B cell (primary cell): Measurements from ENCODE around the gene RBM20. TPM values are rescaled to one million over a fixed set of nuclear protein-coding genes. Genes with fewer than 3 reads are reported as not detected.

Source experiments
- ATAC-seq: fragments of 200-7000 bp; cut with Tn5 transposase; one replicate; pipeline ENCODE4 v1.10.0; 2021; ENCODE audit warnings: low read depth, mild to moderate bottlenecking, moderate number of reproducible peaks, moderate library complexity
- CTCF ChIA-PET: fragments of 350-600 bp; sonication (Branson Sonifier 250); formaldehyde crosslinking; loops from one replicate; lab custom pipeline; 2021; ENCODE audit warnings: antibody characterized with exemption, inconsistent platforms; lab: Charles Lee
- POLR2A ChIA-PET: fragments of 350-600 bp; sonication (Branson Sonifier 250); formaldehyde crosslinking; loops from one replicate; lab custom pipeline; 2021; ENCODE audit warnings: antibody characterized with exemption; lab: Charles Lee
- DNase-seq: peaks from one replicate; pipeline ENCODE4 v3.0.0; 2013
- H2AFZ ChIP-seq: 2 replicates; pipeline ENCODE4 v1.6.1; 2012; ENCODE audit warnings: mild to moderate bottlenecking, low read depth, low read length; ENCODE audit not compliant: insufficient read depth, poor library complexity, severe bottlenecking
- H3K27ac ChIP-seq, 2 donors: 1 replicate in 1 of 2; 2 replicates in 1 of 2; pipeline ENCODE4 v1.5.1; 2012 to 2013; ENCODE audit warnings: low read length in 2 of 2, mild to moderate bottlenecking in 2 of 2, moderate library complexity in 1 of 2
- H3K27me3 ChIP-seq, 4 experiments: fragments of 200-600 bp in 1 of 4; sonication (generic) in 1 of 4; replicated peaks in 1 of 4; 1 replicate in 2 of 4; 2 replicates in 2 of 4; pipeline versions ENCODE4 v1.6.1 to v1.7.0; 2013 to 2016; ENCODE audit warnings: low read length in 3 of 4, mild to moderate bottlenecking in 2 of 4, mixed read lengths in 1 of 4, moderate library complexity in 1 of 4; ENCODE audit not compliant: insufficient read depth in 4 of 4, control insufficient read depth in 3 of 4; ENCODE audit errors: control extremely low read depth in 1 of 4
- H3K36me3 ChIP-seq, 2 experiments: replicated peaks in 1 of 2; 1 replicate in 1 of 2; 2 replicates in 1 of 2; pipeline versions ENCODE4 v1.6.1 to v1.7.1; 2013; ENCODE audit warnings: low read length in 1 of 2; ENCODE audit not compliant: insufficient read depth in 2 of 2, control insufficient read depth in 1 of 2; ENCODE audit errors: control extremely low read depth in 1 of 2, extremely low read depth in 1 of 2
- H3K4me1 ChIP-seq, 2 donors: fragments of 200-600 bp in 1 of 2; sonication (generic) in 1 of 2; 1 replicate in 1 of 2; 2 replicates in 1 of 2; pipeline versions ENCODE4 v1.5.1 to v1.6.1; 2013 to 2017; ENCODE audit warnings: low read length in 2 of 2; ENCODE audit not compliant: control insufficient read depth in 2 of 2, insufficient read depth in 2 of 2
- H3K4me2 ChIP-seq: replicated peaks from 2 replicates; pipeline ENCODE3; 2012; ENCODE audit warnings: mild to moderate bottlenecking, low read depth, low read length; ENCODE audit not compliant: poor library complexity, severe bottlenecking
- H3K4me3 ChIP-seq, 5 experiments: fragments of 200-600 bp in 1 of 5; sonication (generic) in 1 of 5; 1 replicate in 3 of 5; 2 replicates in 2 of 5; pipeline versions ENCODE4 v1.5.1 to v1.7.0; 2011 to 2016; ENCODE audit warnings: low read length in 4 of 5, mild to moderate bottlenecking in 4 of 5, low read depth in 2 of 5, control low read depth in 1 of 5, moderate library complexity in 1 of 5; ENCODE audit not compliant: insufficient read depth in 1 of 5; ENCODE audit errors: control extremely low read depth in 1 of 5, extremely low read depth in 1 of 5
- H3K79me2 ChIP-seq: fragments of 200-600 bp; sonication (generic); one replicate; pipeline ENCODE4 v1.6.0; 2016; ENCODE audit warnings: low read length; ENCODE audit not compliant: control insufficient read depth, insufficient read depth
- H3K9ac ChIP-seq: fragments of 200-600 bp; sonication (generic); 2 replicates; pipeline ENCODE4 v1.6.1; 2017; ENCODE audit warnings: mild to moderate bottlenecking, low read length, moderate library complexity
- H3K9me3 ChIP-seq, 3 donors: one replicate each; pipeline versions ENCODE4 v1.6.1 to v1.7.1; 2013; ENCODE audit warnings: low read length in 2 of 3; ENCODE audit not compliant: control insufficient read depth in 2 of 3, insufficient read depth in 1 of 3; ENCODE audit errors: control extremely low read depth in 1 of 3
- H4K20me1 ChIP-seq: 2 replicates; pipeline ENCODE4 v1.6.0; 2012; ENCODE audit warnings: mild to moderate bottlenecking, low read length; ENCODE audit not compliant: insufficient read depth, control insufficient read depth, poor library complexity, severe bottlenecking
- H3K27ac Mint-ChIP-seq: one replicate; pipeline ENCODE4 v1.8.0; 2021; ENCODE audit warnings: mixed read lengths
- H3K27me3 Mint-ChIP-seq: one replicate; pipeline ENCODE4 v1.8.0; 2021; ENCODE audit warnings: mixed read lengths
- H3K4me1 Mint-ChIP-seq: one replicate; pipeline ENCODE4 v1.8.0; 2021; ENCODE audit warnings: mixed read lengths
- H3K4me3 Mint-ChIP-seq: one replicate; pipeline ENCODE4 v1.8.0; 2021; ENCODE audit warnings: mixed read lengths
- H3K9me3 Mint-ChIP-seq: one replicate; pipeline ENCODE4 v1.8.0; 2022; ENCODE audit warnings: mixed read lengths; ENCODE audit not compliant: insufficient read depth
- CTCF ChIP-seq: fragments of 200-600 bp; IDR thresholded peaks from one replicate; pipeline ENCODE4 v1.8.0; 2022; ENCODE audit warnings: antibody characterized with exemption, mild to moderate bottlenecking
- EZH2 ChIP-seq: IDR thresholded peaks from 2 replicates; pipeline ENCODE4 v1.6.1; 2012; ENCODE audit warnings: borderline replicate concordance, low read depth, mild to moderate bottlenecking, moderate library complexity, low read length; ENCODE audit not compliant: insufficient read depth, poor library complexity, severe bottlenecking
- WGBS: methylation state at CpG from one replicate; pipeline ENCODE4 v1.1.5; 2013; ENCODE audit warnings: missing lambda C conversion rate; ENCODE audit not compliant: insufficient coverage; 5-methylcytosine and 5-hydroxymethylcytosine counted together
- intact Hi-C: fragments of 100-400 bp; cut with micrococcal nuclease; formaldehyde crosslinking; loops from one replicate; pipeline ENCODE4 v1.10.0; 2022
- polyA plus RNA-seq: library from polyadenylated mRNA; depleted of rRNA; stranded (reverse); fragments of >200 nt; gene quantifications from 2 replicates; pipeline ENCODE4 v1.2.3, GENCODE V29; 2012
- total RNA-seq, 2 donors: library from RNA; stranded (reverse); fragments of 120-200 nt in 1 of 2; gene quantifications; 1 replicate in 1 of 2; 2 replicates in 1 of 2; pipeline versions ENCODE4 v1.2.3 to v1.2.4, GENCODE V29; 2013 to 2022

Gene RBM20
- total and polyA plus RNA-seq, 2 donors (not counting 1 experiment from before 2014, with no cell fraction given), result not detected

- Histone ChIP-seq H2AFZ (no peak overlapping the region), H3K9ac (no peak overlapping the region), H3K4me3 (no peak overlapping the region), H3K79me2 (no peaks in the 10 kb centered on the region), H3K9me3 (no peaks in the 10 kb centered on the region), H3K4me1 (peaks cover 27 to 34% of the 10 kb centered on the region in 2 donors), H3K36me3 (no peaks in the 10 kb centered on the region), H3K27ac (no peak overlapping the region), H4K20me1 (no peaks in the 10 kb centered on the region), H3K4me2 (no peak overlapping the region), H3K27me3 (no peaks in the 10 kb centered on the region)
- H3K27ac Mint-ChIP-seq, result no peak overlapping the region
- H3K27me3 Mint-ChIP-seq, result no peaks in the 10 kb centered on the region
- WGBS, result no CpG with 5 or more reads among the region's 4 CpGs
- peaks cover 39% of the 10 kb centered on the region for H3K4me1 Mint-ChIP-seq
- H3K9me3 Mint-ChIP-seq, result no peaks in the 10 kb centered on the region
- intact Hi-C loops, result no loop called here
- TF ChIP-seq EZH2, result no peak
- TF ChIP-seq CTCF, result no peak
- ChIA-PET CTCF (interaction anchor here (1.2 to 2.1 kb wide), 2 partner anchors 20 to 24 kb away, joined by 3 to 7 read pairs; no protein-coding TSS in a partner anchor), POLR2A (no interaction called here)
- H3K4me3 Mint-ChIP-seq, result no peak overlapping the region
- DNase-seq (no peak), ATAC-seq (no peak)
These were observed 183.3 kb downstream of the RBM20 start for GRCh38 chr10:110827410-110827809.

GRCh38 chr10:110827875-110828274 is 183.7 kb downstream of the RBM20 start:
- no peak overlapping the region for H3K4me2 ChIP-seq
- CTCF ChIA-PET, result interaction anchor here (1.1 to 2.1 kb wide), 4 partner anchors 20 to 37 kb away, joined by 3 to 7 read pairs (median 4); no protein-coding TSS in a partner anchor

More at GRCh38 chr10:110827875-110828274, 183.7 kb downstream of the RBM20 start:
- ATAC-seq (no peak), DNase-seq (no peak)
- Histone ChIP-seq H3K4me3 (no peak overlapping the region), H4K20me1 (no peaks in the 10 kb centered on the region), H3K9me3 (no peaks in the 10 kb centered on the region), H3K4me1 (peaks cover 27 to 34% of the 10 kb centered on the region in 2 donors), H3K27me3 (no peaks in the 10 kb centered on the region), H2AFZ (no peak overlapping the region), H3K36me3 (no peaks in the 10 kb centered on the region), H3K79me2 (no peaks in the 10 kb centered on the region), H3K9ac (no peak overlapping the region), H3K27ac (no peak overlapping the region)
- POLR2A ChIA-PET, result interaction anchor here (1.5 kb wide), 1 partner anchor 40 kb away, joined by 3 read pairs; no protein-coding TSS in a partner anchor
- no peak overlapping the region for H3K27ac Mint-ChIP-seq
- TF ChIP-seq CTCF (no peak), EZH2 (no peak)
- 95% methylated on average over 7 of the region's 8 CpGs for WGBS
- peaks cover 34% of the 10 kb centered on the region for H3K4me1 Mint-ChIP-seq
- no peaks in the 10 kb centered on the region for H3K27me3 Mint-ChIP-seq
- intact Hi-C loops, result no loop called here
- no peak overlapping the region for H3K4me3 Mint-ChIP-seq
- H3K9me3 Mint-ChIP-seq, result no peaks in the 10 kb centered on the region
